Prostate gland (tissue), 2 donors: ENCODE measurements around the gene MYO16. TPM values are rescaled to one million over a fixed set of nuclear protein-coding genes. Genes with fewer than 3 reads are reported as not detected.

ENCODE experiments used
- DNase-seq: peaks from one replicate; pipeline ENCODE4 v3.0.0-alpha.2; 2019; ENCODE audit warnings: low spot score
- H3K27ac ChIP-seq, 2 donors: fragments of 200-600 bp; sonication (generic); 2 replicates each; pipeline ENCODE4 v1.5.1; 2017 to 2019
- H3K27me3 ChIP-seq: fragments of 200-600 bp; sonication (generic); replicated peaks from 2 replicates; pipeline ENCODE4 v1.5.1; 2019; ENCODE audit not compliant: insufficient read depth
- H3K36me3 ChIP-seq, 2 donors: fragments of 200-600 bp; sonication (generic); 1 replicate in 1 of 2; 2 replicates in 1 of 2; pipeline versions ENCODE4 v1.5.1 to v1.8.1; 2017 to 2019
- H3K4me1 ChIP-seq: fragments of 200-600 bp; sonication (generic); replicated peaks from 2 replicates; pipeline ENCODE4 v1.5.1; 2019
- H3K4me3 ChIP-seq, 2 donors: fragments of 200-600 bp; sonication (generic); 2 replicates each; pipeline ENCODE4 v1.5.1; 2017 to 2019
- H3K9me3 ChIP-seq: fragments of 200-600 bp; sonication (generic); 2 replicates; pipeline ENCODE4 v1.5.1; 2017
- CTCF ChIP-seq, 4 experiments: fragments of 200-600 bp in 2 of 4; fragments of 450-650 bp in 2 of 4; sonication (generic) in 2 of 4; IDR thresholded peaks; 1 replicate in 3 of 4; 2 replicates in 1 of 4; pipeline ENCODE4 v1.5.1; 2016 to 2019; ENCODE audit warnings: antibody characterized with exemption in 4 of 4, mild to moderate bottlenecking in 2 of 4, moderate library complexity in 2 of 4
- POLR2A ChIP-seq: fragments of 450-650 bp; IDR thresholded peaks from one replicate; pipeline ENCODE4 v1.6.1; 2016; ENCODE audit warnings: antibody characterized with exemption, mild to moderate bottlenecking
- POLR2AphosphoS5 ChIP-seq: sonication (generic); formaldehyde crosslinking; IDR thresholded peaks from one replicate; pipeline ENCODE4 v1.6.1; 2017; ENCODE audit warnings: antibody characterized with exemption
- WGBS: methylation state at CpG from one replicate; pipeline ENCODE4 v1.1.5; 2018; 5-methylcytosine and 5-hydroxymethylcytosine counted together
- intact Hi-C: fragments of 100-400 bp; cut with DNase I; formaldehyde crosslinking; loops from one replicate; pipeline ENCODE4 v1.14.2; 2022
- total RNA-seq, 2 donors: library from RNA; depleted of rRNA; stranded (reverse); fragments of >200 nt; gene quantifications; one replicate each; pipeline ENCODE4 v1.1.0, GENCODE V29; 2016

The MYO16 gene
- total RNA-seq, 2 donors from 2014 or later, result 0.14 to 0.85 TPM

- TF ChIP-seq CTCF (IDR thresholded peaks at IDR 0.05) (no peak), POLR2AphosphoS5 (no peak), POLR2A (no peak)
- intact Hi-C loops, result no loop called here
- H3K27ac ChIP-seq, result no peak overlapping the region
- no peaks in the 10 kb centered on the region for H3K27me3 ChIP-seq
- H3K9me3 ChIP-seq, result no peaks in the 10 kb centered on the region
- 64% methylated on average over 2 of the region's 2 CpGs for WGBS
- H3K36me3 ChIP-seq, result no peaks in the 10 kb centered on the region
- DNase-seq, result no peak
- H3K4me3 ChIP-seq, result no peak overlapping the region
- no peaks in the 10 kb centered on the region for H3K4me1 ChIP-seq
Observed at GRCh38 chr13:109000207-109000606, 370.8 kb downstream of the MYO16 start.

GRCh38 chr13:109002934-109003333, 373.5 kb downstream of the MYO16 start:
- Histone ChIP-seq H3K4me1 (no peaks in the 10 kb centered on the region), H3K36me3 (no peaks in the 10 kb centered on the region), H3K9me3 (no peaks in the 10 kb centered on the region), H3K27ac (no peak overlapping the region), H3K4me3 (no peak overlapping the region), H3K27me3 (no peaks in the 10 kb centered on the region)
- TF ChIP-seq CTCF (IDR thresholded peaks at IDR 0.05) (no peak), POLR2A (no peak), POLR2AphosphoS5 (no peak)
- intact Hi-C loops, result no loop called here
- WGBS, result 65% methylated on average over 2 of the region's 2 CpGs
- DNase-seq, result no peak

- Histone ChIP-seq H3K4me3 (no peak overlapping the region), H3K27me3 (no peaks in the 10 kb centered on the region), H3K27ac (no peak overlapping the region), H3K9me3 (no peaks in the 10 kb centered on the region), H3K36me3 (no peaks in the 10 kb centered on the region), H3K4me1 (no peaks in the 10 kb centered on the region)
- intact Hi-C loops, result no loop called here
- 71% methylated on average over 3 of the region's 3 CpGs for WGBS
- no peak for TF ChIP-seq POLR2AphosphoS5
- TF ChIP-seq POLR2A, result no peak
- TF ChIP-seq CTCF (IDR thresholded peaks at IDR 0.05), result no peak
- DNase-seq, result no peak
Observed at GRCh38 chr13:109007946-109008345, 378.5 kb downstream of the MYO16 start.

GRCh38 chr13:109009756-109010155, 380.3 kb downstream of the MYO16 start:
- Histone ChIP-seq H3K36me3 (no peaks in the 10 kb centered on the region), H3K27ac (no peak overlapping the region), H3K4me3 (no peak overlapping the region), H3K4me1 (no peaks in the 10 kb centered on the region), H3K27me3 (no peaks in the 10 kb centered on the region), H3K9me3 (no peaks in the 10 kb centered on the region)
- intact Hi-C loops, result no loop called here
- no peak for DNase-seq
- 55% methylated on average over 4 of the region's 4 CpGs for WGBS
- TF ChIP-seq POLR2A (no peak), POLR2AphosphoS5 (no peak), CTCF (IDR thresholded peaks at IDR 0.05) (no peak)

- no peaks in the 10 kb centered on the region for H3K27me3 ChIP-seq
- 64% methylated on average over 1 of the region's 1 CpG for WGBS
- no peak for DNase-seq
- H3K36me3 ChIP-seq, result no peaks in the 10 kb centered on the region
- no peak overlapping the region for H3K27ac ChIP-seq
- no peak for TF ChIP-seq POLR2AphosphoS5
- no peak for TF ChIP-seq CTCF (IDR thresholded peaks at IDR 0.05)
- no peak for TF ChIP-seq POLR2A
- intact Hi-C loops, result no loop called here
- no peaks in the 10 kb centered on the region for H3K4me1 ChIP-seq
- H3K4me3 ChIP-seq, result no peak overlapping the region
- no peaks in the 10 kb centered on the region for H3K9me3 ChIP-seq
Observed at GRCh38 chr13:109010912-109011311, 381.5 kb downstream of the MYO16 start.
